DND-41 (cell line): ENCODE results near the gene BFAR.

Experiments
- CTCF ChIP-seq: IDR thresholded peaks from 2 replicates; pipeline ENCODE4 v1.5.1; 2012; ENCODE audit warnings: borderline replicate concordance, low read length, moderate library complexity, mild to moderate bottlenecking; ENCODE audit not compliant: poor library complexity, severe bottlenecking; ENCODE audit errors: extremely low read depth
- EZH2 ChIP-seq: IDR thresholded peaks from 3 replicates; pipeline ENCODE4 v1.6.1; 2012; ENCODE audit warnings: borderline replicate concordance, low read depth, mild to moderate bottlenecking, moderate library complexity, low read length, inconsistent platforms; ENCODE audit not compliant: severe bottlenecking

GRCh38 chr16:14677627-14678026 lies 44.9 kb downstream of the BFAR start:
- TF ChIP-seq CTCF (no peak), EZH2 (no peak)
